DND-41 (cell line): ENCODE measurements around the gene MIX23.

ENCODE experiments used
- ATAC-seq: fragments of 200-7000 bp; cut with Tn5 transposase; 3 replicates; pipeline ENCODE4 v1.9.1; 2021; ENCODE audit warnings: low read depth; ENCODE audit not compliant: insufficient read depth
- DNase-seq: peaks from one replicate; pipeline ENCODE4 v3.0.0-alpha.2; 2020
- H2AFZ ChIP-seq: 2 replicates; pipeline ENCODE4 v1.6.0; 2012; ENCODE audit warnings: low read depth, low read length
- H3K27ac ChIP-seq: 2 replicates; pipeline ENCODE4 v1.5.1; 2012; ENCODE audit warnings: low read length, inconsistent platforms
- H3K27me3 ChIP-seq: fragments of 200-600 bp; sonication (generic); 2 replicates; pipeline ENCODE4 v1.6.0; 2012; ENCODE audit warnings: low read length, mild to moderate bottlenecking, inconsistent platforms; ENCODE audit not compliant: insufficient read depth, poor library complexity
- H3K36me3 ChIP-seq: 2 replicates; pipeline ENCODE4 v1.5.1; 2012; ENCODE audit warnings: low read length, inconsistent platforms; ENCODE audit not compliant: insufficient read depth
- H3K4me1 ChIP-seq: 2 replicates; pipeline ENCODE4 v1.5.1; 2012; ENCODE audit warnings: mild to moderate bottlenecking, low read length; ENCODE audit not compliant: insufficient read depth
- H3K4me2 ChIP-seq: 2 replicates; pipeline ENCODE4 v1.6.0; 2012; ENCODE audit warnings: mild to moderate bottlenecking, moderate library complexity, low read length, inconsistent platforms; ENCODE audit not compliant: insufficient read depth
- H3K4me3 ChIP-seq, 2 experiments: fragments of 200-600 bp in 1 of 2; shearing (Covaris generic) in 1 of 2; 2 replicates each; pipeline ENCODE4 v1.5.1; 2012 to 2016; ENCODE audit warnings: inconsistent platforms in 2 of 2, low read length in 2 of 2, mild to moderate bottlenecking in 2 of 2, low read depth in 1 of 2, moderate library complexity in 1 of 2
- H3K79me2 ChIP-seq: 2 replicates; pipeline ENCODE4 v1.6.0; 2012; ENCODE audit warnings: low read length, inconsistent platforms; ENCODE audit not compliant: insufficient read depth
- H3K9ac ChIP-seq: 2 replicates; pipeline ENCODE4 v1.6.0; 2012; ENCODE audit warnings: low read depth, mild to moderate bottlenecking, inconsistent platforms, low read length, moderate library complexity
- H3K9me3 ChIP-seq: 2 replicates; pipeline ENCODE4 v1.5.1; 2012; ENCODE audit warnings: low read length, moderate library complexity, mild to moderate bottlenecking, inconsistent platforms; ENCODE audit not compliant: insufficient read depth, severe bottlenecking
- H4K20me1 ChIP-seq: 2 replicates; pipeline ENCODE4 v1.6.0; 2012; ENCODE audit warnings: low read length; ENCODE audit not compliant: insufficient read depth
- CTCF ChIP-seq: IDR thresholded peaks from 2 replicates; pipeline ENCODE4 v1.5.1; 2012; ENCODE audit warnings: borderline replicate concordance, low read length, moderate library complexity, mild to moderate bottlenecking; ENCODE audit not compliant: poor library complexity, severe bottlenecking; ENCODE audit errors: extremely low read depth
- EZH2 ChIP-seq: IDR thresholded peaks from 3 replicates; pipeline ENCODE4 v1.6.1; 2012; ENCODE audit warnings: borderline replicate concordance, low read depth, mild to moderate bottlenecking, moderate library complexity, low read length, inconsistent platforms; ENCODE audit not compliant: severe bottlenecking

Gene MIX23

GRCh38 chr3:122356402-122356801 is 26.6 kb downstream of the MIX23 start:
- Histone ChIP-seq H3K4me1 (no peaks in the 10 kb centered on the region), H4K20me1 (no peaks in the 10 kb centered on the region), H3K4me3 (no peak overlapping the region), H2AFZ (no peak overlapping the region), H3K27me3 (no peaks in the 10 kb centered on the region), H3K9me3 (no peaks in the 10 kb centered on the region), H3K79me2 (no peaks in the 10 kb centered on the region), H3K4me2 (no peak overlapping the region), H3K27ac (no peak overlapping the region), H3K36me3 (peaks cover 11% of the 10 kb centered on the region; the same call in 1 of the 2 replicates), H3K9ac (no peak overlapping the region)
- DNase-seq (peak; percentile 24), ATAC-seq (no peak)
- TF ChIP-seq CTCF: peak; percentile 57
- no peak for TF ChIP-seq EZH2

- Histone ChIP-seq H3K4me3 (no peak overlapping the region), H3K4me2 (no peak overlapping the region), H3K9ac (no peak overlapping the region), H3K27me3 (no peaks in the 10 kb centered on the region), H3K36me3 (peaks cover 10% of the 10 kb centered on the region; the same call in 1 of the 2 replicates), H3K27ac (no peak overlapping the region), H2AFZ (no peak overlapping the region), H3K4me1 (no peaks in the 10 kb centered on the region), H3K79me2 (no peaks in the 10 kb centered on the region), H3K9me3 (no peaks in the 10 kb centered on the region), H4K20me1 (no peaks in the 10 kb centered on the region)
- no peak for DNase-seq
- TF ChIP-seq EZH2: no peak
- TF ChIP-seq CTCF: no peak
- no peak for ATAC-seq
These were observed 27.4 kb downstream of the MIX23 start for GRCh38 chr3:122355612-122356011.

- H3K9ac ChIP-seq: no peak overlapping the region
- H3K27ac ChIP-seq: no peak overlapping the region
- H3K4me1 ChIP-seq: no peaks in the 10 kb centered on the region
- H4K20me1 ChIP-seq: no peaks in the 10 kb centered on the region
- TF ChIP-seq EZH2: no peak
- TF ChIP-seq CTCF: no peak
- peaks cover 8% of the 10 kb centered on the region; the same call in 1 of the 2 replicates for H3K36me3 ChIP-seq
- DNase-seq (no peak), ATAC-seq (no peak)
- H2AFZ ChIP-seq: no peak overlapping the region
- no peak overlapping the region for H3K4me2 ChIP-seq
- no peaks in the 10 kb centered on the region for H3K27me3 ChIP-seq
- no peaks in the 10 kb centered on the region for H3K9me3 ChIP-seq
- H3K79me2 ChIP-seq: no peaks in the 10 kb centered on the region
- no peak overlapping the region for H3K4me3 ChIP-seq
These were observed 29.1 kb downstream of the MIX23 start for GRCh38 chr3:122353893-122354401.
